GM12878 (cell line): Measurements from ENCODE around the gene RMP24.

ENCODE experiments used
- ATAC-seq: fragments of 200-7000 bp; cut with Tn5 transposase; 3 replicates; pipeline ENCODE4 v1.9.1; 2020; ENCODE audit warnings: mild to moderate bottlenecking, moderate library complexity
- BruUV-seq: library from RNA; stranded (reverse); fragments of 400-500 nt; replicated peaks from 2 replicates; lab custom pipeline; 2021; lab: Mats Ljungman, UMichigan
- CTCF ChIA-PET: fragments of 300-600 bp; sonication (Branson Sonifier 250); formaldehyde crosslinking; extraction: SDS; loops from one replicate; lab custom pipeline; 2021; ENCODE audit warnings: inconsistent platforms; lab: Yijun Ruan, JAX
- POLR2A ChIA-PET: fragments of 350-600 bp; formaldehyde crosslinking; extraction: SDS; loops from one replicate; lab custom pipeline; 2021; ENCODE audit warnings: inconsistent platforms; lab: Charles Lee
- RAD21 ChIA-PET: fragments of 300-600 bp; sonication (Branson Sonifier 250); formaldehyde crosslinking; loops from one replicate; lab custom pipeline; 2023; ENCODE audit warnings: antibody characterized with exemption; ENCODE audit not compliant: unreplicated experiment; lab: Charles Lee
- SMC1A ChIA-PET: fragments of 300-600 bp; sonication (Branson Sonifier 250); formaldehyde crosslinking; loops from one replicate; lab custom pipeline; 2023; ENCODE audit not compliant: unreplicated experiment, uncharacterized antibody; lab: Charles Lee
- DNase-seq: peaks from one replicate; pipeline ENCODE4 v3.0.0-alpha.2; 2011; ENCODE audit warnings: low read depth, low spot score
- FAIRE-seq: peaks from 3 replicates; lab custom pipeline; 2011; peaks lifted over from hg19 to GRCh38; lab: Jason Lieb, UNC
- H2AFZ ChIP-seq: 2 replicates; pipeline ENCODE4 v1.6.0; 2011; ENCODE audit warnings: low read depth, low read length, control low read depth; ENCODE audit not compliant: control insufficient read depth
- H3K27ac ChIP-seq: 2 replicates; pipeline ENCODE4 v1.5.1; 2011; ENCODE audit warnings: control low read depth; ENCODE audit not compliant: control insufficient read depth, insufficient read depth
- H3K27me3 ChIP-seq, 2 experiments: replicated peaks in 1 of 2; 2 replicates each; pipeline versions ENCODE4 v1.6.0 to v1.6.1; 2011; ENCODE audit warnings: low read length in 1 of 2; ENCODE audit not compliant: control insufficient read depth in 2 of 2, insufficient read depth in 2 of 2
- H3K36me3 ChIP-seq, 2 experiments: 2 replicates each; pipeline ENCODE4 v1.5.1; 2011; ENCODE audit warnings: low read length in 1 of 2; ENCODE audit not compliant: control insufficient read depth in 2 of 2, insufficient read depth in 2 of 2
- H3K4me1 ChIP-seq: 2 replicates; pipeline ENCODE4 v1.6.1; 2011; ENCODE audit warnings: mild to moderate bottlenecking, low read length, moderate library complexity, mixed read lengths; ENCODE audit not compliant: control insufficient read depth, insufficient read depth
- H3K4me2 ChIP-seq: 2 replicates; pipeline ENCODE4 v1.6.0; 2011; ENCODE audit warnings: control low read depth; ENCODE audit not compliant: control insufficient read depth, insufficient read depth
- H3K4me3 ChIP-seq: fragments of 200-600 bp; sonication (generic); 2 replicates; pipeline ENCODE4 v1.5.1; 2016
- H3K79me2 ChIP-seq: 2 replicates; pipeline ENCODE4 v1.6.0; 2011; ENCODE audit warnings: low read length; ENCODE audit not compliant: control insufficient read depth, insufficient read depth
- H3K9ac ChIP-seq: 2 replicates; pipeline ENCODE4 v1.8.0; 2011; ENCODE audit warnings: low read length, control low read depth, mixed read lengths; ENCODE audit not compliant: control insufficient read depth, insufficient read depth
- H3K9me3 ChIP-seq: replicated peaks from 3 replicates; pipeline ENCODE4 v1.5.1; 2011; ENCODE audit warnings: mild to moderate bottlenecking, low read length; ENCODE audit not compliant: control insufficient read depth, insufficient read depth
- H4K20me1 ChIP-seq: 2 replicates; pipeline ENCODE4 v1.6.0; 2011; ENCODE audit not compliant: control insufficient read depth, insufficient read depth
- BMI1 ChIP-seq: fragments of 450-650 bp; IDR thresholded peaks from 2 replicates; pipeline ENCODE4 v1.6.1; 2016; ENCODE audit warnings: mild to moderate bottlenecking, moderate library complexity, borderline replicate concordance
- CBFB ChIP-seq: IDR thresholded peaks from 2 replicates; pipeline ENCODE4 v1.6.1; 2016; ENCODE audit warnings: antibody characterized with exemption, low read depth
- DPF2 ChIP-seq: fragments of 450-650 bp; IDR thresholded peaks from 2 replicates; pipeline ENCODE4 v1.6.1; 2017; ENCODE audit warnings: mild to moderate bottlenecking
- HCFC1 ChIP-seq: fragments of 150-350 bp; IDR thresholded peaks from 2 replicates; pipeline ENCODE4 v1.6.1; 2014; ENCODE audit warnings: low read length
- IKZF2 ChIP-seq, 2 experiments: fragments of 450-650 bp; IDR thresholded peaks; 2 replicates each; pipeline ENCODE4 v1.6.1; 2017; ENCODE audit warnings: mild to moderate bottlenecking in 2 of 2, moderate library complexity in 2 of 2
- KLF5 ChIP-seq: fragments of 450-650 bp; IDR thresholded peaks from 2 replicates; pipeline ENCODE4 v1.6.1; 2014; ENCODE audit warnings: mild to moderate bottlenecking; ENCODE audit not compliant: partially characterized antibody
- NFXL1 ChIP-seq: fragments of 450-650 bp; IDR thresholded peaks from 2 replicates; pipeline ENCODE4 v1.6.1; 2017; ENCODE audit warnings: antibody characterized with exemption, mild to moderate bottlenecking, borderline replicate concordance
- POU2F2 ChIP-seq: IDR thresholded peaks from 3 replicates; pipeline ENCODE4 v1.6.1; 2011; ENCODE audit warnings: low read depth, mild to moderate bottlenecking, low read length, borderline replicate concordance
- ZNF24 ChIP-seq: fragments of 450-650 bp; IDR thresholded peaks from 2 replicates; pipeline ENCODE4 v1.6.1; 2017; ENCODE audit warnings: antibody characterized with exemption, mild to moderate bottlenecking
- ZNF384 ChIP-seq: IDR thresholded peaks from 2 replicates; pipeline ENCODE4 v1.6.1; 2012; ENCODE audit warnings: low read depth, mild to moderate bottlenecking, low read length, improper control_type of control experiment, borderline replicate concordance
- WGBS: methylation state at CpG from one replicate; pipeline ENCODE4 v1.1.6; 2016; ENCODE audit warnings: low lambda C conversion rate; ENCODE audit not compliant: insufficient replicate concordance, insufficient coverage; ENCODE audit errors: missing lambda C conversion rate; 5-methylcytosine and 5-hydroxymethylcytosine counted together
- in situ Hi-C: fragments of 300-500 bp; cut with MboI; formaldehyde crosslinking; loops from 9 replicates; pipeline ENCODE4 v1.14.3; 2018; ENCODE audit warnings: mixed read lengths
- intact Hi-C: fragments of 100-400 bp; cut with micrococcal nuclease; formaldehyde crosslinking; loops from one replicate; pipeline ENCODE4 v1.14.2; 2022; ENCODE audit not compliant: unreplicated experiment
- TF ChIP-seq, protein P1 (sequence below): IDR thresholded peaks from 2 replicates; pipeline ENCODE4 v1.6.1; 2012; ENCODE audit warnings: low read depth, low read length, improper control_type of control experiment
- TF ChIP-seq, protein P2 (sequence below): fragments of 450-650 bp; IDR thresholded peaks from 2 replicates; pipeline ENCODE4 v1.6.1; 2017; ENCODE audit warnings: mild to moderate bottlenecking, moderate library complexity

The RMP24 gene

DNA sequence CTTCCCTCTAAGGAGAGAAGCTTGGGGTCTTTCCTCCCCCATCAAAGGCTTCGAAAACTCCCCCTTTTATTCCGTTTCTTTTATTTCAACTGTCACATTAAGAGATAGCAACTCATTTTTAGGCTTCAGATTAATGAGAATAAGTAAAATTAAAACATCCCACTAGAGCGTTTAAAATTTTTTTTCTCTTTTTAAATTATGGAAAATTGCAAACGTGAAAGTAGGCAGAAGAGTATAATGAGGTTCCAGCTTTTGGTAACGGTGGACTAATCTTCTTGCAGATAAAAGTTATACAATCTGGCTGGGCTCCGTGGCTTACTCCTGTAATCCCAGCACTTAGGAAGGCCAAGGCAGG, 21.9 kb upstream of the RMP24 start:
- intact Hi-C loops (loop anchor here (1.0 to 5.0 kb wide), 3 partner anchors 194 to 563 kb away; no protein-coding TSS in a partner anchor), in situ Hi-C loops (loop anchor here (10.0 kb wide), 1 partner anchor 546 kb away; no protein-coding TSS in a partner anchor)
- H3K79me2 ChIP-seq, result no peaks in the 10 kb centered on the region
- 26% methylated on average over 6 of the region's 6 CpGs for WGBS
- H3K4me2 ChIP-seq, result peak overlapping the region; percentile 76; the same call in 1 of the 2 replicates
- H2AFZ ChIP-seq, result no peak overlapping the region; the same call in 1 of the 2 replicates
- H3K36me3 ChIP-seq, result no peaks in the 10 kb centered on the region
- H4K20me1 ChIP-seq, result no peaks in the 10 kb centered on the region
- no peaks in the 10 kb centered on the region for H3K4me1 ChIP-seq
- POLR2A ChIA-PET, result no interaction called here
- SMC1A ChIA-PET, result interaction anchor here (1.0 to 1.5 kb wide), 4 partner anchors 9 to 540 kb away, joined by 4 to 7 read pairs (median 6); no protein-coding TSS in a partner anchor
- FAIRE-seq, result no peak
- CTCF ChIA-PET, result interaction anchor here (0.6 to 4.7 kb wide), 23 partner anchors 10 to 570 kb away, joined by 3 to 30 read pairs (median 3); partner anchors contain the start of gene RMP24
- ATAC-seq, result no peak
- RAD21 ChIA-PET, result interaction anchor here (0.5 to 2.6 kb wide), 9 partner anchors 9 to 595 kb away, joined by 3 to 9 read pairs (median 4); no protein-coding TSS in a partner anchor
- H3K27ac ChIP-seq, result no peak overlapping the region
- no peaks in the 10 kb centered on the region for H3K9me3 ChIP-seq
- no peak for DNase-seq
- TF ChIP-seq HCFC1 (no peak), IKZF2 (IDR thresholded peaks at IDR 0.05) (no peak), POU2F2 (no peak), BMI1 (no peak), ZNF24 (no peak), NFXL1 (no peak), ZNF384 (no peak), KLF5 (no peak), CBFB (no peak), DPF2 (no peak)
- TF ChIP-seq, protein P1, sequence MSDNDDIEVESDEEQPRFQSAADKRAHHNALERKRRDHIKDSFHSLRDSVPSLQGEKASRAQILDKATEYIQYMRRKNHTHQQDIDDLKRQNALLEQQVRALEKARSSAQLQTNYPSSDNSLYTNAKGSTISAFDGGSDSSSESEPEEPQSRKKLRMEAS, result no peak
- TF ChIP-seq, protein P2, sequence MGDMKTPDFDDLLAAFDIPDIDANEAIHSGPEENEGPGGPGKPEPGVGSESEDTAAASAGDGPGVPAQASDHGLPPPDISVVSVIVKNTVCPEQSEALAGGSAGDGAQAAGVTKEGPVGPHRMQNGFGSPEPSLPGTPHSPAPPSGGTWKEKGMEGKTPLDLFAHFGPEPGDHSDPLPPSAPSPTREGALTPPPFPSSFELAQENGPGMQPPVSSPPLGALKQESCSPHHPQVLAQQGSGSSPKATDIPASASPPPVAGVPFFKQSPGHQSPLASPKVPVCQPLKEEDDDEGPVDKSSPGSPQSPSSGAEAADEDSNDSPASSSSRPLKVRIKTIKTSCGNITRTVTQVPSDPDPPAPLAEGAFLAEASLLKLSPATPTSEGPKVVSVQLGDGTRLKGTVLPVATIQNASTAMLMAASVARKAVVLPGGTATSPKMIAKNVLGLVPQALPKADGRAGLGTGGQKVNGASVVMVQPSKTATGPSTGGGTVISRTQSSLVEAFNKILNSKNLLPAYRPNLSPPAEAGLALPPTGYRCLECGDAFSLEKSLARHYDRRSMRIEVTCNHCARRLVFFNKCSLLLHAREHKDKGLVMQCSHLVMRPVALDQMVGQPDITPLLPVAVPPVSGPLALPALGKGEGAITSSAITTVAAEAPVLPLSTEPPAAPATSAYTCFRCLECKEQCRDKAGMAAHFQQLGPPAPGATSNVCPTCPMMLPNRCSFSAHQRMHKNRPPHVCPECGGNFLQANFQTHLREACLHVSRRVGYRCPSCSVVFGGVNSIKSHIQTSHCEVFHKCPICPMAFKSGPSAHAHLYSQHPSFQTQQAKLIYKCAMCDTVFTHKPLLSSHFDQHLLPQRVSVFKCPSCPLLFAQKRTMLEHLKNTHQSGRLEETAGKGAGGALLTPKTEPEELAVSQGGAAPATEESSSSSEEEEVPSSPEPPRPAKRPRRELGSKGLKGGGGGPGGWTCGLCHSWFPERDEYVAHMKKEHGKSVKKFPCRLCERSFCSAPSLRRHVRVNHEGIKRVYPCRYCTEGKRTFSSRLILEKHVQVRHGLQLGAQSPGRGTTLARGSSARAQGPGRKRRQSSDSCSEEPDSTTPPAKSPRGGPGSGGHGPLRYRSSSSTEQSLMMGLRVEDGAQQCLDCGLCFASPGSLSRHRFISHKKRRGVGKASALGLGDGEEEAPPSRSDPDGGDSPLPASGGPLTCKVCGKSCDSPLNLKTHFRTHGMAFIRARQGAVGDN, result no peak
- TF ChIP-seq, all 136 proteins: peak for 0
- Histone ChIP-seq H3K9ac (no peak overlapping the region), H3K27me3 (no peaks in the 10 kb centered on the region), H3K4me3 (no peak overlapping the region)
- no TSS peak for BruUV-seq
